PC-9 (cell line): ENCODE data around the gene YPEL3.

ENCODE experiments used
- EZH2 ChIP-seq: fragments of 200-600 bp; sonication (generic); IDR thresholded peaks from 2 replicates; pipeline ENCODE4 v1.8.0; 2017; ENCODE audit warnings: antibody characterized with exemption, low read depth
- TF ChIP-seq, protein P1 (sequence below): fragments of 200-600 bp; sonication (generic); conservative IDR thresholded peaks from 2 replicates; pipeline ENCODE4 v1.6.1; 2017; ENCODE audit warnings: mixed run types, antibody characterized with exemption, mild to moderate bottlenecking, moderate library complexity

DNA sequence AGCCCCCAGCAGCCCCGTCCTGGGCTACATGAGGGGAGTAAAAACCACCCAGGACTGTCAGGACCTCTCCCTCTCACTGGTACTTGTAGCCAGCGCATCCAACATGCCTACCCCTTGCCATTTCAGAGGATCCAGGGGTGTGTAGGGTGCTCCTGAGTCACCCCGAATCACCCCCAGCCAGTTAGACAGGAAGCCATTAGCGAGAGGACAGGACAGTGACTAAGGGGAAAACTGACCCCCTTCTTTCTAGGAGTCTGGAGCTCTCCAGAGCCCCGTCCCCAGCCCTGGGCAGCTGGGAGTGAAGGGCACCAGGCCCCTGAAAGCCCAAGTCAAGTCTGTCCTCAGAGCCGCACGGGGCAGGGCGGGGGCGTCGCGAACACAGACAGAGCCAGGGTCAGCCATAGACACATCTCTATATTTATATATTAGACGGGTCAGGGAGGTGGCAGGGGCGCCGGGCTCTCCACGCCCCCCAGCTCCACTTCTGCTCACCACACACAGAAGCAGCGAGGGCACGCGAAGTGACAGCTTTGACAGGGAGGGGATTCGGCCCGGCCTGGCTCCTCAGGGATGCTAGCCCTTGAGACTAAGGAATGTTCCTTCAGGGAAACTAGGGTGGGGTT is 17.8 kb upstream of the YPEL3 start:
- TF ChIP-seq, protein P1, sequence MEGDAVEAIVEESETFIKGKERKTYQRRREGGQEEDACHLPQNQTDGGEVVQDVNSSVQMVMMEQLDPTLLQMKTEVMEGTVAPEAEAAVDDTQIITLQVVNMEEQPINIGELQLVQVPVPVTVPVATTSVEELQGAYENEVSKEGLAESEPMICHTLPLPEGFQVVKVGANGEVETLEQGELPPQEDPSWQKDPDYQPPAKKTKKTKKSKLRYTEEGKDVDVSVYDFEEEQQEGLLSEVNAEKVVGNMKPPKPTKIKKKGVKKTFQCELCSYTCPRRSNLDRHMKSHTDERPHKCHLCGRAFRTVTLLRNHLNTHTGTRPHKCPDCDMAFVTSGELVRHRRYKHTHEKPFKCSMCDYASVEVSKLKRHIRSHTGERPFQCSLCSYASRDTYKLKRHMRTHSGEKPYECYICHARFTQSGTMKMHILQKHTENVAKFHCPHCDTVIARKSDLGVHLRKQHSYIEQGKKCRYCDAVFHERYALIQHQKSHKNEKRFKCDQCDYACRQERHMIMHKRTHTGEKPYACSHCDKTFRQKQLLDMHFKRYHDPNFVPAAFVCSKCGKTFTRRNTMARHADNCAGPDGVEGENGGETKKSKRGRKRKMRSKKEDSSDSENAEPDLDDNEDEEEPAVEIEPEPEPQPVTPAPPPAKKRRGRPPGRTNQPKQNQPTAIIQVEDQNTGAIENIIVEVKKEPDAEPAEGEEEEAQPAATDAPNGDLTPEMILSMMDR = no peak
- TF ChIP-seq EZH2 = no peak
